ENCODE measurements around the gene HOXB8.

HOXB8 gene

GRCh38 chr17:48637323-48638260 lies 22.5 kb upstream of the HOXB8 start:
- no peak for DNase-seq (ENCODE audit: low read depth)

- no peak for DNase-seq (ENCODE audit: low read depth)
These were observed 21.3 kb upstream of the HOXB8 start for GRCh38 chr17:48636177-48637018.

DNA sequence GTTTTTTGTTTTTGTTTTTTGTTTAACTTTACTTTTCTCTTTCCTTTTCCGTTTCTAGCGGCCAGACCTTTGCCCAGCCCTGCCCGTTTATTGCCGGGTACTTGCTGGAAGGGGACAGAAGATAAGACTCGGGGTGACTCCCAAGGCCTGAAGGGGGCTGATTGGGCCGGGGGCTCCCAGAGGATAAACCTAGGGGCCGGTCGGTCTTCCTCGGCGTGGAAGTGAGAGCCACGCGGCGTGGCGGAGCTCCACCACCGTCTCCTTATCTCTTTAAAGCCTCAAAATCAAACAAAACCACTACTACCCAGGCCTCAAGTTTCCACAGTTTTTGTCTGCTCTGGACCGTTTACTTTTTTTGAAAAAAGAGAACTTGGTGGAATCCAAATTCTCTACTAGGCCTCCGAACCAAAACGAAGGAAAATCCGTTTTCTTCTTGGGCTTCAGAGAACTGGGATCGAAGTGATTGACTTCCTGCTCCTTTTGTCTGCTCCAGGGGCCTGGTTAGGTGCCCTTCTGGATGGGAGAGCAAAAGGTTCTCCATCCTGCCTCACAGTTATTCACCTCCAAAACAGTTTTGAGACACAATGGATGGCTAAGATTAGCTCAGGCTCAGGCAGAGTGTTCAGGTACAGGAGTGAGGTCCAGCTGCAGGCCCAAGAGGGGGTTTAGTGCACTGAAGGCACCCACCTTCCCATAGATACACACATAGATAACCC lies 19.6 kb upstream of the HOXB8 start:
- DNase-seq (ENCODE audit: low read depth): no peak

DNA sequence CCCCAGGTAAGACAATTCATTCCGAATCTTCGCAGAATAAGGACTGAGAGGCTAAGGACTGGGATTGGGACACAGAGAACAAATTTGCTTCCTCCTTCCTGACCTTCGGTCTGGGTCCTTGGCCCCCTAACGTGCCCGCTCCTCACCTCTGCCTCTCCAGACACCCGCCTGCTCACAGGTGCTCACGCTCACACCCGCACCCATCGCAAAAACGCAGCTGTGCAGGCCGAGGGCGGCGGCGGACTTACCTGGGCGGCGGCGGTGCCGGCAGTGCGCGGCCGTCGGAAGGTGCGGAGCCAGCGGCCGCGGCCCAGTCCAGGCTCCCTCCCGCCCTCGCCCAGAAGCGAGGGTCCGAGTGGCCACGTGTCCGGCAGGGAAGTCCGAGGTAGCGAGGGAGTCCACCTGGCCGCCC lies 18.2 kb upstream of the HOXB8 start:
- DNase-seq (ENCODE audit: low read depth): no peak

- DNase-seq (ENCODE audit: low read depth): no peak
These were observed 17.6 kb upstream of the HOXB8 start for GRCh38 chr17:48632579-48633265.

DNA sequence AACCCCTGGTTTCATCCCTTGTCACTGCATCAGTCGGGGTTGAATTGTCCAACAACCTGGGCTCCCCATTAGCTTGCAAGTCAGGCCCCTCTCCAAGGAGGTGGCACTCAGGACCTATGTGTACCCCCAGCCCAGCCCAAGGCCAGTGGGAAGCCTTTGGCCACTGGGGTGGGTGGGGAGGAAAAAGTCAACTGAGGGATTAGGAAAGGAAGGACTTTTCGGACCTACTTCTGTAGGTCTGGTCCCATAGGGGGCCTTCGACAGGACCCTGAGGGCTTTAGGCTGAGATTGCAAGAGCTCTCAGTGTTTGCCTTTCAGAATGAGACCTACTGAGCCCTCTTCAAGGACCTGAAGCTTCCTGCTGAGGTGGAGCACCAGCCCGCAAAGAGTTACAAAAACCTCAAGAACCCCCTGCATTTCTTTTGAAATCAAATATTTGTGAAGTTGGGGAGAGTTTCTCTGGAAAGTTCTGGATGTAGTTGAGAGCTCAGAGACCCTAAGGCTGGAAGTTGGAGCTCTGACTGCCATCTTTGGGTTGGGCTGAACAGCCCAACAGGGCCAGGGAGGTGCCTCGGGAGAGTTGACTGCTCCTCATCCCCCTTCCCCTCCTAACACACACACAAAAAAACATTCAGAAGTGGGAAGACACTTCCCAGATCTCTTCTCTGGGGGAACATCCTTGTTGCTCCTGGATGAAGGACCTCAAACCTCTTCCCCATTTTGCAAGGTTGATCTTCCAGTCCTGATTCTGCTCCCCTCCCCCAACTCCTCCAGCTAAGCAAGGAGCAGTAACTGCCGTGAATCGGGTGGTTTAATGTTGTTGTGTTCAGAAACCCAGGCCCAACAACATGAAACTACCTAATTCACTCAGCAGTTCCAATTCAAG lies 16.8 kb upstream of the HOXB8 start:
- DNase-seq (ENCODE audit: low read depth): no peak

DNA sequence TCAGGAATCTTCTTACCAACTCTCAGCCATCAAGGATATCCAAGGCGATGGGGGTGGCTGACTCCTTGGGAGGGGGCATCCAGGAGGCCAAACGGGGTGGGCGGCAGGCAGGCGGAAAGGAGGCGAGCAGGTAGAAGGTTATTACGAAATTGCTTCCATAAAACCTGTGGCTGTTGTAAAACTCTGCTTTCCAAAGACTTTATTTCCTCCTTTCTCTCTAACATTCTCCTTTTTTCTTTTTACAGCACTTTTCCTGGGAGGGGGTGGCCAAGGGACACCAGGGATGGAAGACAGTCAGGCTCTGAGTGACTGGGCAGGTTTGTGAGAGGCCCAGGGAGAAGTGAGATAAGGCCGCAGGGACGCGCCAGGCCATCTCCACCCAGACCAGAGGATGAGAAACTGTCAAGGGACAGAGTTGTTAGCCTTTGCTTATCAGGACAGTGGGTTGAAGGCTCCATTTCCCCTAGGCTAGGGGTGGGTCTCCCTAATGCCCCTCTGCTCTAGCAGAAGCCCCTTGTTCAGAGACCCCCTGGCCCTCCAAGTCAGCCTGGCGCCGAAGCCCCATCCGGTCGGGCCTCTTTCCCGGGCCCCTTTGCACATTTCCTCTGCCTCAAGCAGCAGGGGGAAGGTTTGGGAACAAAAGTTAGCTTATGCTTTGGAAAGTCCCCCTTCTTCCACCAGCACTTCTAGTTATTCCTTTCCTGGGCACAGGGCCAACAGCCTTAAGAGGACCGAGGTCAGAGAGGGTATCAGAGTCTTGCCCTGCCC lies 16.0 kb upstream of the HOXB8 start:
- DNase-seq (ENCODE audit: low read depth): no peak

- DNase-seq (ENCODE audit: low read depth): no peak
These were observed 15.2 kb upstream of the HOXB8 start for GRCh38 chr17:48630009-48630924.

DNA sequence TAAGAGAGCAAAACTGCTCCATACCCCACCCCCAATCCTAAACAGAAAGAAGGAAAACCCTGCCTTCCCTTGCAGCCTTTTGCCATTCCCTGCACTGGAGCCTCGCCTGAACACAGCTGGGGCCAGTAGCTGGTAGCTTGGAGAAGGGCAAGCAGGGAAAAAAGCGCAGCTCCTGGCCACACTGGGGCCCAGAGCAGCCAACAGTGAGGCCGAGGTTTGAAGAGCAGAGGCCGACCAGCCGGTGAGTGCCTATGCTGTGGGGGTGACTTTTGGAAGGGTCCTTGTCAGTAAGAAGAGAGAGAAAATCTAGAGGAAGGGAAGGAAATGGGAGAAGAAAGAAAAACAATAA lies 14.3 kb upstream of the HOXB8 start:
- DNase-seq (ENCODE audit: low read depth): no peak

GRCh38 chr17:48628649-48629410 lies 13.7 kb upstream of the HOXB8 start:
- no peak for DNase-seq (ENCODE audit: low read depth)

DNA sequence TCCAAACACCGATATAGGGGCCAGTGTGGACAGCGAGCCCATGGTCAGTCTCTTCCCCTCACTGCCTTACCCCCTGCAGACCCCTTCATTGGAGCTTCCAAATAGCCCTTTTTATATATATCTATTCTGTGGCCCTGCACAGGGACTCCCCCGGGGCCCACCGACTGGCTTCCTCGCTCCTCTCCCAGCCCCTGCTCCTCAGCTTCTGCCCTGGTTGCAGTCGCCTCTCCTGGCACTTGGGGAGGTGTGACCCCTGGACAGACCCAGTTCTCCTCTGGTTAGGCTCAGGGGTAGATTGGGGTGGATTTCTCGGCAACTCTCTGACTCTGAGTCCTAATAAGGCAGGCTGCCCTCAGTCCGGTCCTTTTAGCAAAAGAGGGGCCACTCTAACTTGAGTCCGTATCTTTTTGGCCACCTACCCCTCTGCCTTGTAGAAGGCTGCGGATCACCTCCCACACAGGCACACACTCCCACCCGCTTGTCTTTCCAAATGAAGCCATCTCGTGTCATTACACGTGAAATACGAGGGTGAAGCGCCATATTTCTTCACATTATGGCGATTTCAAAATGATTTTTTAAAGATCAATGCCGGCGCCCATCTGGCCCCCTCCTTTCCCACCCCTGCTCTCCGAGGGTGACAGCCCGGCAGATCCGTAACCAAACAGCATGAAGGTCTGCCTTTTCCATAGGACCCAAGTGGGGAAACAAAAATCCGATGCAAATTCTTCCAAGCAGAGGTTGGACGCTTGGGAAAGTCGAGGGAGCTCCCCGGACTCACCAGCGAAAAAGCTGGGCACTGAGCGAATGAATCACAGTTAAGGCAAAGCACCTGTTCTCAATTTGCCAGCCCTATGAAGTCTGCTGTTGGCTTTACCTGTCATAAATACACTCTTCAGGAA lies 12.8 kb upstream of the HOXB8 start:
- no peak for DNase-seq (ENCODE audit: low read depth)

GRCh38 chr17:48627118-48627597 lies 12.1 kb upstream of the HOXB8 start:
- no peak for DNase-seq (ENCODE audit: low read depth)

DNA sequence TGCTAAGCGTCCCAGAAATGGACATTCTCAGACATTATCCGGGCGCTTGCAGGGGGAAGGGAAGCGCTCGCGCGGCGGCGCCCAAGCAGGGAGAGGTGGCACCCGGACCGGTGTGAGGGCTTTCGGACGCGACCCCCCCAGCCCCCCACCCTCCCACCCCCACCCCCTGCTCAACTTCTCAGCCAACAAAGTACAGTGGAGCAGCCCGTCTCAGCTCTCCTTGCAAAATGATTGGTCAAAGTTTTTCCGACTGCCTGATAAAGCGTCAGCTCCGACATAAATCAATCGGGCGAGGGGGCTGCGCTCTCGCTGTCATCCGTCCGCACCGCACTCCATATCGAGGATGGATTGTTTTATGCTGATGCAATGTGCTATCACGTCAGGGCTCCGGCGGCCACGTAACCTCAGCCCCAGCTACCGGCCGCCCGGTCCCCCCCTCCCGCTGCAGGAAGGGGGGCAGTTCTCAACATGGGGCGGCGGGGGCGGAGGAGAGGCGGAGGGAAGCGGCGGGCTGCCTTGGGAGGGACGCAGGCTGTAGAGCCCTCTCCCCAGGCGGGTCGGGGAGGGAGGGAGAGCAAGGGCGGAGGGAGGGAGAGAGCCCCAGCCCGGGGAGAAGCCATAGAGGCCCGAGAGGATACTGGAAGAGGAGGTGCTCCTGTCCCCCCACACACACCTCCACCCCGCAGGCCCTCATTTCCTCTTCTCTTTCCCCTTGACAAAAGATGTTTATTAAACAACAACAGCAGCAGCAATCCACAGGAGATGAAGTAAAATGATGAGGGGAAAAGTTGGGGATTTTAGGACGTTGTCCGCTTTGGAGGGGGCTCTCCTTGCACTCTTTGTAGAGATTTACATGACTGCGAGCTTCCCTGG lies 11.4 kb upstream of the HOXB8 start, which contains the start of gene HOXB9:
Gene HOXB9 (minus strand): TSS at position 114 of the 873 bp plus-strand sequence. CDS start 89 bp downstream, at position 25.
- no peak for DNase-seq (ENCODE audit: low read depth)

DNA sequence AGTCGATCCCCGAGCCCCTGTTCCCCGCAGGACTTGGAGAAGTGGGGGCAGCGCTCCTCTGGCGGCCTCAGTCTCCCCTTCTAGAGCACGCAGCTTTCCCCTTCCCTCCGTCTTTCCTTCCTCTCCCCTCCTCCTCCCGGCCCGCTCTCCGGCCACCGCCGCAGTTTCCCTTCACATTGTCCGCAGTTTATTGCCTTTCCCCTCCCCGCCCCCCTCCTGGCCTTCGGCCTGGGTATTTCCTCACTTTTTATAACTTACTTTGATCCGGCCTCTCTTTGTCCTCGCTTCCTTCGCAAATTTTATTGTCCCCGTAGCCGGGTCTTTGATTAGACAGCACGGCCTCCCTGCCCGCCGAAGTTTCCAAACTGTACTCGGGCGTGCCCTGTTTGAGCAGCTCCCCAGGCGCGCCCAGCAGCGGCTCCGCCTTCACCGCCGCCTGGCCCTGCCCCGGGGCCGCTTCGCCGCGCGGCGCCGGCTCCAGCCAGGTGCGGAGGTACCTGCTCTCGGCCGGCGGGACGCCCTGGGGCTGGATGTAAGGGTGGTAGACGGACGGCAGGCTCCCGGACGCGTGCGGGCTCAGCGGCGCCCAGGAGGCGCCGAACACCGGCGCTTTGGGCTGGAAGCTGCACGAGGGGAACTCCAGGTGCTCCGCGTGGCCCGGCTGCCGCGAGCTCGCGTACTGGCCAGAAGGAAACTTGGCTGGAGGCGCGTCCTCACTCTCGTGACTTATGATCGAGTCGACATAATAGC lies 10.6 kb upstream of the HOXB8 start:
- DNase-seq (ENCODE audit: low read depth): no peak

All from HS-27A (cell line).